NCI-H510A treated with DMSO at 0.1 percent for 48 hours (cell line): ENCODE data around the gene PBOV1.
A peak's percentile ranks its signal among the peaks of the same experiment; 100 is the strongest.

ENCODE experiments used
- DNase-seq: peaks from one replicate; lab custom pipeline; 2025; lab: John Stamatoyannopoulos, UW

The PBOV1 gene

GRCh38 chr6:138204792-138205384 is 13.4 kb downstream of the PBOV1 start:
- no peak for DNase-seq

GRCh38 chr6:138204303-138204702 is 14.0 kb downstream of the PBOV1 start:
- DNase-seq: no peak

- no peak for DNase-seq
These were observed 15.0 kb downstream of the PBOV1 start for GRCh38 chr6:138203315-138203714.

- no peak for DNase-seq
These were observed 16.5 kb downstream of the PBOV1 start for GRCh38 chr6:138201836-138202235.

- DNase-seq: no peak
These were observed 19.7 kb downstream of the PBOV1 start for GRCh38 chr6:138198430-138199091.

- DNase-seq: peak; percentile 10
These were observed 20.7 kb downstream of the PBOV1 start for GRCh38 chr6:138197570-138197969.

- peak; percentile 15 for DNase-seq
These were observed 22.1 kb downstream of the PBOV1 start for GRCh38 chr6:138196122-138196738.

- no peak for DNase-seq
These were observed 24.0 kb downstream of the PBOV1 start for GRCh38 chr6:138194287-138194686.

- DNase-seq: peak; percentile 73
These were observed 29.9 kb downstream of the PBOV1 start for GRCh38 chr6:138188278-138188941.

- no peak for DNase-seq
These were observed 31.1 kb downstream of the PBOV1 start for GRCh38 chr6:138187156-138187555.

GRCh38 chr6:138184230-138184629 is 34.1 kb downstream of the PBOV1 start:
- no peak for DNase-seq

GRCh38 chr6:138183790-138184134 is 34.5 kb downstream of the PBOV1 start:
- DNase-seq: no peak

GRCh38 chr6:138182939-138183789 is 35.1 kb downstream of the PBOV1 start:
- DNase-seq: peak; percentile 40

GRCh38 chr6:138176652-138177232 is 41.5 kb downstream of the PBOV1 start:
- DNase-seq: no peak

- DNase-seq: no peak
These were observed 42.7 kb downstream of the PBOV1 start for GRCh38 chr6:138175596-138175995.
